Tibial nerve (tissue), 4 donors: ENCODE measurements around the gene FMOD. TPM values are rescaled to one million over a fixed set of nuclear protein-coding genes. Genes with fewer than 3 reads are reported as not detected.

ENCODE experiments used
- DNase-seq, 2 donors: peaks; one replicate each; pipeline ENCODE4 v3.0.0-alpha.2; 2019; ENCODE audit warnings: low spot score in 2 of 2
- H3K27ac ChIP-seq, 4 donors: fragments of 200-600 bp; sonication (generic) in 3 of 4; one replicate each; pipeline ENCODE4 v1.5.1; 2017 to 2019; ENCODE audit warnings: mild to moderate bottlenecking in 1 of 4
- H3K27me3 ChIP-seq, 2 donors: fragments of 200-600 bp; sonication (generic) in 1 of 2; one replicate each; pipeline versions ENCODE4 v1.5.1 to v1.6.0; 2017 to 2019
- H3K36me3 ChIP-seq, 3 donors: fragments of 200-600 bp; sonication (generic); one replicate each; pipeline ENCODE4 v1.5.1; 2018 to 2019
- H3K4me1 ChIP-seq, 4 donors: fragments of 200-600 bp; sonication (generic) in 3 of 4; one replicate each; pipeline ENCODE4 v1.5.1; 2017 to 2019
- H3K4me3 ChIP-seq, 4 donors: fragments of 200-600 bp; sonication (generic) in 3 of 4; one replicate each; pipeline ENCODE4 v1.5.1; 2017 to 2019; ENCODE audit warnings: mild to moderate bottlenecking in 1 of 4, moderate library complexity in 1 of 4
- H3K9me3 ChIP-seq, 4 donors: fragments of 200-600 bp; sonication (generic) in 3 of 4; one replicate each; pipeline ENCODE4 v1.5.1; 2017 to 2019
- EP300 ChIP-seq, 2 donors: sonication (generic); formaldehyde crosslinking; IDR thresholded peaks; one replicate each; pipeline ENCODE4 v1.6.1; 2017; ENCODE audit warnings: antibody characterized with exemption in 2 of 2, mild to moderate bottlenecking in 1 of 2
- POLR2A ChIP-seq, 2 donors: fragments of 450-650 bp; IDR thresholded peaks; one replicate each; pipeline ENCODE4 v1.6.1; 2017; ENCODE audit warnings: antibody characterized with exemption in 2 of 2, mild to moderate bottlenecking in 2 of 2, moderate library complexity in 2 of 2
- WGBS, 2 donors: methylation state at CpG; one replicate each; pipeline ENCODE4 v1.1.5; 2018; 5-methylcytosine and 5-hydroxymethylcytosine counted together
- total RNA-seq, 4 donors: library from RNA; depleted of rRNA; stranded (reverse); fragments of >200 nt; gene quantifications; one replicate each; pipeline ENCODE4 v1.1.0, GENCODE V29; 2016
- TF ChIP-seq, protein P1 (sequence below), 5 experiments: fragments of 200-600 bp in 3 of 5; fragments of 450-650 bp in 2 of 5; sonication (generic) in 3 of 5; IDR thresholded peaks; one replicate each; pipeline ENCODE4 v1.5.1; 2016 to 2019; ENCODE audit warnings: antibody characterized with exemption in 5 of 5, mild to moderate bottlenecking in 3 of 5, moderate library complexity in 2 of 5

FMOD gene
- total RNA-seq: 100 to 1,000 TPM in 2 of 4 donors, 10 to 100 TPM in 2; 73.9 to 203 (median 102) TPM

DNA sequence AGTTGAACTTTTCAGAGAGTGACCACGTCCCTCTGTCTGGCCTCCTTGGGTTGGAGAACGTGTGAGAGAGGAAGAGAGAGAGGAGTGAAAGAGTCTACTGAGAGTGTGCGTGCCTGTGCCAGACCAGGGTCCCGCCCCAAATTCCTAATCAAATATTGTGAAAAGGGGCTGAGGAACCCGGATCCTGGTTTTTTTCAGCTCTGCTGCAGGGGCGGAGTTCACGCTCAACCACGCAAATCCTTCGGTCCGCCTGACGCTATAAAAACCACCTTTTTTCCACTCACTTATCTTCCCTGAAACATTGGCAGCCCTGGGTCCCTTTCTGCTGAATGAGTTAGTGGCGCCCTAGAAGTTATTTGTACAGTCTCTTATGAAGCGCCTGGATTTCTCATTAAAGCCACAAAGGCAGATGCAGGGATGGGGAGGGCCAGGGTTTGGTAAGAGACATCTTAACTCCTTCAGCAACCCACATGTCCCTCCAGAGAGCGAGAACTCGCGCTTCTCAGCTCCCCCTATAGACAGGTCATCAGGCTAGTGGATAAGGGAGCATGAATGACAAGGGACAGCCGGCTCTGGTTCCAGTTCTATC is at the start of gene FMOD:
Gene FMOD, minus strand, starts transcription at position 86 of the 589 bp plus-strand sequence. CDS start 2,852 bp downstream, outside the sequence.
- no peaks in the 10 kb centered on the region for H3K27me3 ChIP-seq
- TF ChIP-seq POLR2A (IDR thresholded peaks at IDR 0.05) (peak; percentile 22 to 43), EP300 (IDR thresholded peaks at IDR 0.05) (peak in 1 of 2 donors; percentile 78)
- TF ChIP-seq, protein P1, sequence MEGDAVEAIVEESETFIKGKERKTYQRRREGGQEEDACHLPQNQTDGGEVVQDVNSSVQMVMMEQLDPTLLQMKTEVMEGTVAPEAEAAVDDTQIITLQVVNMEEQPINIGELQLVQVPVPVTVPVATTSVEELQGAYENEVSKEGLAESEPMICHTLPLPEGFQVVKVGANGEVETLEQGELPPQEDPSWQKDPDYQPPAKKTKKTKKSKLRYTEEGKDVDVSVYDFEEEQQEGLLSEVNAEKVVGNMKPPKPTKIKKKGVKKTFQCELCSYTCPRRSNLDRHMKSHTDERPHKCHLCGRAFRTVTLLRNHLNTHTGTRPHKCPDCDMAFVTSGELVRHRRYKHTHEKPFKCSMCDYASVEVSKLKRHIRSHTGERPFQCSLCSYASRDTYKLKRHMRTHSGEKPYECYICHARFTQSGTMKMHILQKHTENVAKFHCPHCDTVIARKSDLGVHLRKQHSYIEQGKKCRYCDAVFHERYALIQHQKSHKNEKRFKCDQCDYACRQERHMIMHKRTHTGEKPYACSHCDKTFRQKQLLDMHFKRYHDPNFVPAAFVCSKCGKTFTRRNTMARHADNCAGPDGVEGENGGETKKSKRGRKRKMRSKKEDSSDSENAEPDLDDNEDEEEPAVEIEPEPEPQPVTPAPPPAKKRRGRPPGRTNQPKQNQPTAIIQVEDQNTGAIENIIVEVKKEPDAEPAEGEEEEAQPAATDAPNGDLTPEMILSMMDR (IDR thresholded peaks at IDR 0.05): no peak
- 2 to 11% methylated on average over 17 of the region's 17 CpGs for whole genome bisulfite sequencing, 2 donors
- no peaks in the 10 kb centered on the region for H3K36me3 ChIP-seq
- H3K9me3 ChIP-seq: no peaks in the 10 kb centered on the region
- peak within 1 kb of the TSS; percentile 47 to 89 (median 77) for H3K27ac ChIP-seq
- DNase-seq: peak; percentile 48 to 72
- H3K4me1 ChIP-seq: peaks cover 0 to 51% (median 12%) of the 10 kb centered on the region in 4 donors
- peak within 1 kb of the TSS in 3 of 4 donors; percentile 14 to 48 (median 27) for H3K4me3 ChIP-seq

DNA sequence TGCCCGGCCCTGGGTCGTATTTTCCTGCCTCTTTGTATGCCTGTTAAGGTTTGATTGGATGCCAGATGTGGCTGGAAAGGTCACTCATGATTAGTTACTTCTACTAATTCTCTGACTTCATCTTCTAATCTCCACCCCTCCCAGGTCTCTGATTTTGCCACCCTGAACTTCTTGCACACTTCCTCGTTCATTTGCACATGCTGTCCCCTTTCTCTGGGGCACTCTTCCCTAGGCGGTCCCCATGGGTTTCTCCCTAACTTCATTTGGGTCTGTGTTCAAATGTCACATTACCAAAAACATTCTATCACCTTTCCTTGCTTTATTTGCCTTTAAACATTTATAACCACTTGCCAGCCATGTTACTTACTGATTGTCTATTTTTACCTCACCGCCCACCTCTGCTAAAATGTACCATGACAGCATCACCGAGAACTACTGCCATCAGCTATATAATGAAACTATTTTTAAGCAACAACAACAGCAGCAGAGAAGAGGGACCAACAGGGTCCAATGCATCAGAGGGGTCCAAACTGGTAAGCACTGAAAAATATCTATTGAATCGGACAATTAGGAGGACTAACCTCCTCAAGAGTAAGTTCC is 45.8 kb upstream of the FMOD start:
- Histone ChIP-seq H3K36me3 (no peaks in the 10 kb centered on the region), H3K9me3 (no peaks in the 10 kb centered on the region), H3K4me3 (no peak overlapping the region), H3K27me3 (no peaks in the 10 kb centered on the region), H3K27ac (no peak overlapping the region), H3K4me1 (peaks cover 0 to 9% (median 3%) of the 10 kb centered on the region in 4 donors)
- TF ChIP-seq, protein P1 (IDR thresholded peaks at IDR 0.05): no peak
- TF ChIP-seq EP300 (IDR thresholded peaks at IDR 0.05) (no peak), POLR2A (IDR thresholded peaks at IDR 0.05) (no peak)
- WGBS, 2 donors: 77 to 85% methylated on average over 7 of the region's 7 CpGs
- no peak for DNase-seq

DNA sequence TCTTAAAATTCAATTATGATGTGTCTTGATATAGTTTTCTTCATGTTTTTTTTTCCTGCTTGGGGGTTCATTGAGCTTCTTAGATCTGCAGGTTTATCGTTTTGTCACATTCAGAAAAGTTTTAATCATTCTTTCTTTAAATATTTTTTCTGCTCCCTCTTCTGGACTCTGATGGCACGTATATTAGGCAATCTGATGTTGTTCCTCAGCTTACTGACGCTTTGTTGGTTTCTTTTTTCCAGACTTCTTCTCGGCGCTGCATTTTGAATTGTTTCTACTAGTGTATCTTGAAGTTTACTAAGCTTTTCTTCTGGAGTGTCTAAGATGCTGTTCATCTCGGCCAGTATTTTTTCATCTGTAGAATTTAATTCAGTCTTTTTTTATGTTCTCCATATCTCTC is 44.8 kb upstream of the FMOD start:
- peak overlapping the region in 1 of 4 donors; percentile 59 for H3K27ac ChIP-seq
- H3K4me3 ChIP-seq: peak overlapping the region in 1 of 4 donors; percentile 17
- WGBS, 2 donors: 42 to 47% methylated on average over 6 of the region's 6 CpGs

DNA sequence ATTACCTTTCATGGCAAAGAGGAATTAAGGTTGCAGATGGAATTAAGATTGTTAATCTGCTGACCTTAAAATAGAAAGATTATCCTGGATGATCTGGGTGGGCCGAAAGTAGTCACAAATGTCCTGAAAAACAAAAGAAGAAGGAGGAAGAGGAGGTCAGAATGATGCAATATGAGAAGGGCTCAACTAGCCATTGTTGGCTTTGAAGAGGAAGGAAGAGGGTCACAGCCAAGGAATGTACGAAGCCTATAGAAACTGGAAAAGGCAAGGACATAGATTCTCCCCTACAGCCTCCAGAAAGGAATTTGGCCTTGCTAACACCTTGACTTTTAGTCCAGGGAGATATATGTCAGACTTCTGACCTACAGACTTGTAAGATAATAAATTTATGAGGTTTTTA is 39.4 kb upstream of the FMOD start:
- no peaks in the 10 kb centered on the region for H3K36me3 ChIP-seq
- 57 to 71% methylated on average over 2 of the region's 2 CpGs for WGBS, 2 donors
- no peak for DNase-seq
- H3K27me3 ChIP-seq: no peaks in the 10 kb centered on the region
- no peak overlapping the region for H3K4me3 ChIP-seq
- no peak overlapping the region for H3K27ac ChIP-seq
- TF ChIP-seq, protein P1 (IDR thresholded peaks at IDR 0.05): no peak
- no peak for TF ChIP-seq POLR2A (IDR thresholded peaks at IDR 0.05)
- no peaks in the 10 kb centered on the region for H3K9me3 ChIP-seq
- no peaks in the 10 kb centered on the region for H3K4me1 ChIP-seq

More for the DNA sequence above, 44.8 kb upstream of the FMOD start:
- Histone ChIP-seq H3K36me3 (no peaks in the 10 kb centered on the region), H3K4me1 (no peaks in the 10 kb centered on the region), H3K9me3 (no peaks in the 10 kb centered on the region), H3K27me3 (no peaks in the 10 kb centered on the region)
- DNase-seq: no peak
- no peak for TF ChIP-seq EP300 (IDR thresholded peaks at IDR 0.05)
- TF ChIP-seq, protein P1 (IDR thresholded peaks at IDR 0.05): peak in 1 of 5 experiments; percentile 22

DNA sequence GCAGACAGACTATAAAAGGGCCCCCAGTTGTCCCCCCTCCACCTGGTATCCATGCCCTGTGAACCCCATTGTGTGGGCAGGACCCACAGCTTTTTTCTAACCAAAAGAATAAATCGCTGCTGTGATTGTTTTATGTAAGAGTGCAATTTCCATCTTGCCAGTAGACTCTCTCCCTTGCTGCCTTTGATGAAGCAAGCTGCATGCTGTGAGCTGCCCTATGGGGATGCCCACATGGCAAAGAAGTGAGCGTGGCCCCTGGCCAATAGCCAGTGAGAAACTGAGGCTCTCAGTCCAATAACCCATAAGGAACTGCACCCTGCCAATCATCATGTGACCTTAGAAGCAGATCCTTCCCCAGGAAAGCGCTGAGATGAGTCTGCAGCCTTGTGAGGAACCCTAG is 37.8 kb upstream of the FMOD start:
- Histone ChIP-seq H3K9me3 (no peaks in the 10 kb centered on the region), H3K27me3 (no peaks in the 10 kb centered on the region), H3K4me3 (no peak overlapping the region), H3K36me3 (no peaks in the 10 kb centered on the region), H3K27ac (no peak overlapping the region), H3K4me1 (no peaks in the 10 kb centered on the region)
- TF ChIP-seq POLR2A (IDR thresholded peaks at IDR 0.05): no peak
- TF ChIP-seq EP300 (IDR thresholded peaks at IDR 0.05): no peak
- TF ChIP-seq, protein P1 (IDR thresholded peaks at IDR 0.05): no peak
- DNase-seq: no peak
- 71 to 80% methylated on average over 3 of the region's 3 CpGs for WGBS, 2 donors
